ENCODE data around the gene ADAMTS5. TPM values are rescaled to one million over a fixed set of nuclear protein-coding genes. Genes with fewer than 3 reads are reported as not detected.

Gene ADAMTS5
- total and polyA plus RNA-seq, 2 of the 8 experiments (the other 6 are each of a cell fraction or from before 2014, with no cell fraction given), result 0.20 to 1.1 TPM

GRCh38 chr21:26887251-26887650 lies 79.6 kb downstream of the ADAMTS5 start (continued):
- no peak for TF ChIP-seq POU5F1 (IDR thresholded peaks at IDR 0.05; ENCODE audit: low read depth, low read length)
- TF ChIP-seq SUZ12 (IDR thresholded peaks at IDR 0.05; ENCODE audit: low read length), result no peak
- TF ChIP-seq SIX5 (IDR thresholded peaks at IDR 0.05; ENCODE audit: low read depth, low read length), result no peak
- TF ChIP-seq TEAD4 (IDR thresholded peaks at IDR 0.05; ENCODE audit: low read depth, low read length), result no peak
- no peak for TF ChIP-seq POLR2AphosphoS5 (IDR thresholded peaks at IDR 0.05; ENCODE audit: low read depth, low read length)
- TF ChIP-seq MAFK (IDR thresholded peaks at IDR 0.05; ENCODE audit: low read depth, low read length), result no peak
- no peak for TF ChIP-seq PHF8 (conservative IDR thresholded peaks at IDR 0.05; ENCODE audit: low read depth, low read length)
- no peak for TF ChIP-seq CREB1 (IDR thresholded peaks at IDR 0.05)
- TF ChIP-seq JUND (IDR thresholded peaks at IDR 0.05; ENCODE audit: low read length), result no peak
- no peak for TF ChIP-seq FOSL1 (IDR thresholded peaks at IDR 0.05; ENCODE audit: insufficient read depth, low read depth, low read length)

Measured in H1 (cell line).